Fibroblast of lung (primary cell): ENCODE measurements around the gene PGR.

ENCODE experiments used
- CTCF ChIP-seq, 2 donors: IDR thresholded peaks in 1 of 2; conservative IDR thresholded peaks in 1 of 2; 1 replicate in 1 of 2; 2 replicates in 1 of 2; pipeline ENCODE4 v1.5.1; 2011 to 2012; ENCODE audit warnings: low read length in 2 of 2, control low read depth in 1 of 2, inconsistent platforms in 1 of 2, low read depth in 1 of 2, mild to moderate bottlenecking in 1 of 2
- EZH2 ChIP-seq: IDR thresholded peaks from 2 replicates; pipeline ENCODE4 v1.5.1; 2012; ENCODE audit warnings: low read length, control low read depth, mild to moderate bottlenecking; ENCODE audit errors: missing control alignments

GRCh38 chr11:101103433-101103832, 26.2 kb downstream of the PGR start:
- TF ChIP-seq EZH2: no peak
- no peak for TF ChIP-seq CTCF (conservative IDR thresholded peaks at IDR 0.05 in 1 of 2, IDR thresholded peaks at IDR 0.05 in 1 of 2; ENCODE audit: low read depth in 1 of 2, low read length in 2 of 2)
